HepG2 (cell line): ENCODE results near the gene C14orf93. TPM values are rescaled to one million over a fixed set of nuclear protein-coding genes. Genes with fewer than 3 reads are reported as not detected.

Source experiments
- CHD2 ChIP-seq: IDR thresholded peaks from 2 replicates; pipeline ENCODE4 v1.6.1; 2011; ENCODE audit warnings: low read depth, low read length, improper control_type of control experiment
- DNMT3B ChIP-seq: conservative IDR thresholded peaks from 2 replicates; pipeline ENCODE4 v1.6.1; 2016; ENCODE audit warnings: missing biosample characterization, control low read depth
- DPF2 ChIP-seq: sonication (generic); formaldehyde crosslinking; IDR thresholded peaks from 2 replicates; pipeline ENCODE4 v1.4.0; 2020; ENCODE audit warnings: mild to moderate bottlenecking, low read depth, missing genetic modification reagents, borderline replicate concordance
- ELF1 ChIP-seq: sonication (generic); formaldehyde crosslinking; IDR thresholded peaks from 2 replicates; pipeline ENCODE4 v1.4.0; 2020; ENCODE audit warnings: missing genetic modification reagents
- FOSL2 ChIP-seq: sonication (generic); formaldehyde crosslinking; IDR thresholded peaks from 2 replicates; pipeline ENCODE4 v1.4.0; 2020; ENCODE audit warnings: missing genetic modification reagents
- GABPA ChIP-seq, 2 experiments: IDR thresholded peaks; 2 replicates each; pipeline ENCODE4 v1.6.1; 2011 to 2016; ENCODE audit warnings: low read depth in 2 of 2, low read length in 1 of 2, missing biosample characterization in 1 of 2, missing genetic modification characterization in 1 of 2
- HIVEP1 ChIP-seq: sonication (generic); formaldehyde crosslinking; IDR thresholded peaks from 2 replicates; pipeline ENCODE4 v1.4.0; 2020; ENCODE audit warnings: mild to moderate bottlenecking, missing genetic modification reagents
- HOMEZ ChIP-seq: IDR thresholded peaks from 2 replicates; pipeline ENCODE4 v1.6.1; 2016; ENCODE audit warnings: low read depth
- MXD1 ChIP-seq: sonication (generic); formaldehyde crosslinking; IDR thresholded peaks from 2 replicates; pipeline ENCODE4 v1.4.0; 2020; ENCODE audit warnings: mild to moderate bottlenecking, missing genetic modification reagents
- MXI1 ChIP-seq: IDR thresholded peaks from 3 replicates; pipeline ENCODE4 v1.6.1; 2012; ENCODE audit warnings: low read depth, low read length, inconsistent platforms, borderline replicate concordance
- POLR2AphosphoS5 ChIP-seq: IDR thresholded peaks from 2 replicates; pipeline ENCODE4 v1.6.1; 2012; ENCODE audit warnings: low read depth, low read length
- PPARG ChIP-seq: conservative IDR thresholded peaks from 2 replicates; pipeline ENCODE4 v1.6.1; 2016; ENCODE audit warnings: missing biosample characterization, missing genetic modification reagents
- SAFB2 ChIP-seq: sonication (generic); formaldehyde crosslinking; IDR thresholded peaks from 2 replicates; pipeline ENCODE4 v1.5.1; 2020; ENCODE audit warnings: missing genetic modification reagents, low read depth, mild to moderate bottlenecking, borderline replicate concordance
- SMAD3 ChIP-seq: sonication (generic); formaldehyde crosslinking; IDR thresholded peaks from 2 replicates; pipeline ENCODE4 v1.4.0; 2020; ENCODE audit warnings: missing genetic modification reagents
- ZBTB40 ChIP-seq, 2 experiments: fragments of 450-650 bp in 1 of 2; sonication (generic) in 1 of 2; formaldehyde crosslinking in 1 of 2; IDR thresholded peaks; 2 replicates each; pipeline versions ENCODE4 v1.6.1 to v1.8.0; 2016 to 2022; ENCODE audit warnings: antibody characterized with exemption in 1 of 2, mild to moderate bottlenecking in 1 of 2, missing genetic modification reagents in 1 of 2
- ZNF34 ChIP-seq: sonication (generic); formaldehyde crosslinking; IDR thresholded peaks from 2 replicates; pipeline ENCODE4 v1.4.0; 2020; ENCODE audit warnings: mild to moderate bottlenecking, missing genetic modification reagents, borderline replicate concordance
- ZNF7 ChIP-seq: IDR thresholded peaks from 2 replicates; pipeline ENCODE4 v1.6.1; 2016; ENCODE audit warnings: missing biosample characterization, missing genetic modification reagents
- ZNF740 ChIP-seq: sonication (generic); formaldehyde crosslinking; IDR thresholded peaks from 2 replicates; pipeline ENCODE4 v1.4.0; 2020; ENCODE audit warnings: missing genetic modification reagents
- polyA plus RNA-seq, 8 experiments: library from polyadenylated mRNA; depleted of rRNA in 3 of 8; stranded (reverse) in 7 of 8; unstranded in 1 of 8; fragments of >200 nt; fragmentation: Illumina TruSeq in 4 of 8; extraction: Trizol in 4 of 8; gene quantifications; 2 replicates each; pipeline versions ENCODE4 v1.2.1 to v1.2.3, GENCODE V29; 2011 to 2016; ENCODE audit warnings: low read depth in 4 of 8, missing spikeins in 1 of 8, mixed read lengths in 1 of 8; ENCODE audit not compliant: insufficient read depth in 1 of 8
- total RNA-seq, 5 experiments: library from RNA; depleted of rRNA; stranded (reverse); fragments of >200 nt; fragmentation: Illumina TruSeq; extraction: Trizol; gene quantifications; 2 replicates each; pipeline ENCODE4 v1.2.3, GENCODE V29; 2016; ENCODE audit warnings: low read depth in 1 of 5

Gene C14orf93
- total and polyA plus RNA-seq, 2 of the 13 experiments (the other 11 are each of a cell fraction or from before 2014, with no cell fraction given), result 11.4 to 22.5 TPM

- no peak for TF ChIP-seq ZBTB40 (IDR thresholded peaks at IDR 0.05)
- peak; percentile 96 for TF ChIP-seq ZBTB40 (CRISPR knock-in tag; IDR thresholded peaks at IDR 0.05)
- TF ChIP-seq SAFB2, result peak; percentile 82; the same call in 1 of the 2 replicates
- peak; percentile 97 for TF ChIP-seq MXD1
- TF ChIP-seq DPF2 (CRISPR knock-in tag), result no peak; the same call in 1 of the 2 replicates
- peak; percentile 98 for TF ChIP-seq HIVEP1 (CRISPR knock-in tag)
- TF ChIP-seq ZNF740 (CRISPR knock-in tag), result no peak
- TF ChIP-seq DNMT3B, result no peak; the same call in 1 of the 2 replicates
- TF ChIP-seq GABPA (IDR thresholded peaks at IDR 0.05; ENCODE audit: low read depth, low read length), result no peak
- peak; percentile 97 for TF ChIP-seq GABPA (CRISPR knock-in tag; IDR thresholded peaks at IDR 0.05; ENCODE audit: low read depth)
- TF ChIP-seq MXI1, result peak; percentile 73; the same call in 2 of the 3 replicates
- peak; percentile 90; the same call in 1 of the 2 replicates for TF ChIP-seq ZNF34
- no peak for TF ChIP-seq ZNF7 (CRISPR knock-in tag)
- 0 out of 2 replicates have a peak, but pooled peaks have one; percentile 8 for TF ChIP-seq CHD2
- peak; percentile 94 for TF ChIP-seq HOMEZ
- TF ChIP-seq SMAD3 (CRISPR knock-in tag), result peak; percentile 94
- TF ChIP-seq FOSL2 (CRISPR knock-in tag), result peak; percentile 64
- peak; percentile 89 for TF ChIP-seq ELF1 (CRISPR knock-in tag)
- TF ChIP-seq POLR2AphosphoS5, result peak; percentile 99
- TF ChIP-seq PPARG, result peak; percentile 74; the same call in 1 of the 2 replicates
These were observed 24.8 kb upstream of the C14orf93 start, which contains the start of gene PSMB5 (continued) for GRCh38 chr14:23034498-23035302.
